ENCODE measurements around the gene CNBP. TPM values are rescaled to one million over a fixed set of nuclear protein-coding genes. Genes with fewer than 3 reads are reported as not detected.

CNBP gene
- polyA plus RNA-seq, 4 donors: 339 to 443 (median 395) TPM

Other genes with a start within 250 kb of the CNBP start
- 1 to 10 TPM in 3 of 4 donors, under 1 TPM in 1; 0.56 to 1.7 (median 1.5) TPM for gene CFAP92, start 189.8 kb downstream of the CNBP start, polyA plus RNA-seq (ENCODE audit: insufficient read length in 4 of 4)
- 1 to 10 TPM; 1.1 to 2.9 (median 2.3) TPM for gene EFCC1, start 182.6 kb downstream of the CNBP start, polyA plus RNA-seq (ENCODE audit: insufficient read length in 4 of 4)
- gene GP9, start 123.1 kb downstream of the CNBP start, polyA plus RNA-seq (ENCODE audit: insufficient read length in 4 of 4): 1 to 10 TPM in 1 of 4 donors, under 1 TPM in 3; 0.33 to 2.4 (median 0.58) TPM
- gene RAB43, start 62.1 kb downstream of the CNBP start, polyA plus RNA-seq (ENCODE audit: insufficient read length in 4 of 4): 1 to 10 TPM; 2.0 to 6.7 (median 3.1) TPM
- gene ISY1, start 22.8 kb downstream of the CNBP start, polyA plus RNA-seq (ENCODE audit: insufficient read length in 4 of 4): 10 to 100 TPM; 46.5 to 59.7 (median 48.7) TPM
- gene COPG1, start 65.7 kb upstream of the CNBP start, polyA plus RNA-seq (ENCODE audit: insufficient read length in 4 of 4): 100 to 1,000 TPM; 150 to 170 (median 154) TPM
- gene HMCES, start 95.0 kb upstream of the CNBP start, polyA plus RNA-seq (ENCODE audit: insufficient read length in 4 of 4): 10 to 100 TPM; 37.8 to 53.5 (median 50.3) TPM
- 1 to 10 TPM in 3 of 4 donors, under 1 TPM in 1; 0.55 to 5.6 (median 3.7) TPM for gene EFCAB12, start 244.7 kb upstream of the CNBP start, polyA plus RNA-seq (ENCODE audit: insufficient read length in 4 of 4)

All from left renal pelvis (tissue), 4 donors.